HEK293 (cell line): ENCODE results near the gene NUCB1.
A peak's percentile ranks its signal among the peaks of the same experiment; 100 is the strongest.

Source experiments
- CTCF ChIA-PET: fragments of 350-600 bp; formaldehyde crosslinking; extraction: SDS; loops from one replicate; lab custom pipeline; 2021; ENCODE audit warnings: antibody characterized with exemption; lab: Yijun Ruan, JAX
- POLR2A ChIA-PET: fragments of 300-600 bp; formaldehyde crosslinking; extraction: SDS; loops from one replicate; lab custom pipeline; 2020; ENCODE audit warnings: antibody characterized with exemption, inconsistent platforms; lab: Yijun Ruan, JAX
- H3K27ac ChIP-seq: fragments of 200-500 bp; sonication (Bioruptor generic); 2 replicates; pipeline ENCODE4 v1.5.1; 2014; ENCODE audit warnings: low read depth, low read length, control low read depth, inconsistent platforms; ENCODE audit errors: extremely low read depth
- H3K36me3 ChIP-seq, 2 experiments: fragments of 200-500 bp in 1 of 2; sonication (Bioruptor generic) in 1 of 2; 1 replicate in 1 of 2; 2 replicates in 1 of 2; pipeline ENCODE4 v1.5.1; 2014 to 2017; ENCODE audit warnings: inconsistent platforms in 2 of 2, low read length in 2 of 2; ENCODE audit not compliant: control insufficient read depth in 2 of 2, insufficient read depth in 1 of 2
- H3K4me1 ChIP-seq: fragments of 200-500 bp; sonication (Bioruptor generic); 2 replicates; pipeline ENCODE4 v1.5.1; 2014; ENCODE audit warnings: mild to moderate bottlenecking, low read length, inconsistent platforms; ENCODE audit not compliant: control insufficient read depth, insufficient read depth
- H3K4me3 ChIP-seq: 2 replicates; pipeline ENCODE4 v1.5.1; 2011; ENCODE audit warnings: low read depth, mild to moderate bottlenecking, control low read depth, low read length, moderate library complexity
- H3K9me3 ChIP-seq: fragments of 200-500 bp; sonication (Bioruptor generic); 2 replicates; pipeline ENCODE4 v1.5.1; 2014; ENCODE audit warnings: low read depth, low read length, inconsistent platforms; ENCODE audit not compliant: control insufficient read depth, insufficient read depth
- CTCF ChIP-seq: fragments of 450-650 bp; formaldehyde crosslinking; IDR thresholded peaks from 2 replicates; pipeline ENCODE4 v1.5.1; 2016; ENCODE audit warnings: missing biosample characterization, missing genetic modification characterization
- GLI2 ChIP-seq: fragments of 450-650 bp; formaldehyde crosslinking; IDR thresholded peaks from 2 replicates; pipeline ENCODE4; 2017; ENCODE audit warnings: missing biosample characterization, missing genetic modification characterization, low read depth, borderline replicate concordance
- GLIS1 ChIP-seq: fragments of 450-650 bp; formaldehyde crosslinking; IDR thresholded peaks from 2 replicates; pipeline ENCODE4 v1.5.1; 2016; ENCODE audit warnings: missing biosample characterization, missing genetic modification characterization
- KLF8 ChIP-seq: fragments of 450-650 bp; formaldehyde crosslinking; IDR thresholded peaks from 2 replicates; pipeline ENCODE4 v1.5.1; 2016; ENCODE audit warnings: missing biosample characterization, missing genetic modification characterization
- PRDM2 ChIP-seq: fragments of 450-650 bp; formaldehyde crosslinking; IDR thresholded peaks from 2 replicates; pipeline ENCODE4 v1.5.1; 2016; ENCODE audit warnings: missing biosample characterization, missing genetic modification characterization, borderline replicate concordance
- PRDM6 ChIP-seq: fragments of 450-650 bp; formaldehyde crosslinking; IDR thresholded peaks from 2 replicates; pipeline ENCODE4 v1.5.1; 2017; ENCODE audit warnings: missing biosample characterization, missing genetic modification characterization
- SP7 ChIP-seq: fragments of 450-650 bp; formaldehyde crosslinking; IDR thresholded peaks from 2 replicates; pipeline ENCODE4 v1.5.1; 2016; ENCODE audit warnings: missing biosample characterization, missing genetic modification characterization
- TRIM28 ChIP-seq: IDR thresholded peaks from 2 replicates; pipeline ENCODE4 v1.6.1; 2011; ENCODE audit warnings: low read length, control low read depth, borderline replicate concordance
- WT1 ChIP-seq: fragments of 450-650 bp; formaldehyde crosslinking; IDR thresholded peaks from 2 replicates; pipeline ENCODE4 v1.5.1; 2016; ENCODE audit warnings: missing biosample characterization, missing genetic modification characterization
- ZBTB17 ChIP-seq: fragments of 450-650 bp; formaldehyde crosslinking; IDR thresholded peaks from 2 replicates; pipeline ENCODE4 v1.5.1; 2016; ENCODE audit warnings: missing biosample characterization, missing genetic modification characterization
- ZBTB20 ChIP-seq: fragments of 450-650 bp; formaldehyde crosslinking; IDR thresholded peaks from 2 replicates; pipeline ENCODE4 v1.5.1; 2016; ENCODE audit warnings: missing biosample characterization, missing genetic modification characterization
- ZNF223 ChIP-seq: fragments of 450-650 bp; formaldehyde crosslinking; IDR thresholded peaks from 2 replicates; pipeline ENCODE4 v1.5.1; 2016; ENCODE audit warnings: missing biosample characterization, missing genetic modification characterization
- ZNF280D ChIP-seq: fragments of 450-650 bp; formaldehyde crosslinking; IDR thresholded peaks from 2 replicates; pipeline ENCODE4 v1.5.1; 2016; ENCODE audit warnings: missing biosample characterization, missing genetic modification characterization
- ZNF366 ChIP-seq: fragments of 450-650 bp; formaldehyde crosslinking; conservative IDR thresholded peaks from 2 replicates; pipeline ENCODE4 v1.5.1; 2016; ENCODE audit warnings: missing biosample characterization, missing genetic modification characterization
- ZNF394 ChIP-seq: fragments of 450-650 bp; formaldehyde crosslinking; IDR thresholded peaks from 2 replicates; pipeline ENCODE4 v1.5.1; 2016; ENCODE audit warnings: missing biosample characterization, missing genetic modification characterization, mild to moderate bottlenecking, moderate library complexity, borderline replicate concordance
- ZNF404 ChIP-seq: fragments of 450-650 bp; formaldehyde crosslinking; IDR thresholded peaks from 2 replicates; pipeline ENCODE4 v1.5.1; 2017; ENCODE audit warnings: missing biosample characterization, missing genetic modification characterization
- ZNF449 ChIP-seq: fragments of 450-650 bp; formaldehyde crosslinking; IDR thresholded peaks from 2 replicates; pipeline ENCODE4 v1.5.1; 2017; ENCODE audit warnings: missing biosample characterization, mild to moderate bottlenecking, missing genetic modification characterization, moderate library complexity
- ZNF549 ChIP-seq: fragments of 450-650 bp; IDR thresholded peaks from 2 replicates; pipeline ENCODE4 v1.5.1; 2018; ENCODE audit warnings: missing biosample characterization, missing genetic modification characterization, mild to moderate bottlenecking, inconsistent platforms, moderate library complexity
- ZNF610 ChIP-seq: fragments of 450-650 bp; formaldehyde crosslinking; IDR thresholded peaks from 2 replicates; pipeline ENCODE4 v1.5.1; 2016; ENCODE audit warnings: missing biosample characterization, missing genetic modification characterization, borderline replicate concordance
- ZNF623 ChIP-seq: fragments of 450-650 bp; formaldehyde crosslinking; IDR thresholded peaks from 2 replicates; pipeline ENCODE4 v1.5.1; 2016; ENCODE audit warnings: missing biosample characterization, missing genetic modification characterization
- ZNF624 ChIP-seq: fragments of 450-650 bp; formaldehyde crosslinking; IDR thresholded peaks from 2 replicates; pipeline ENCODE4 v1.5.1; 2017; ENCODE audit warnings: missing biosample characterization, missing genetic modification characterization
- ZNF654 ChIP-seq: fragments of 450-650 bp; formaldehyde crosslinking; IDR thresholded peaks from 2 replicates; pipeline ENCODE4 v1.5.1; 2016; ENCODE audit warnings: low read depth, missing biosample characterization, missing genetic modification characterization

NUCB1 gene

GRCh38 chr19:48899781-48900476 lies at the start of gene NUCB1:
TSS of gene NUCB1 (plus strand) at chr19:48900312. CDS start at chr19:48900797, 485 bp downstream.
- no peaks in the 10 kb centered on the region for H3K4me1 ChIP-seq
- H3K4me3 ChIP-seq: peak within 1 kb of the TSS; percentile 54
- peaks cover 8 to 12% of the 10 kb centered on the region in 2 experiments; a peak in 2 of 3 replicates for H3K36me3 ChIP-seq
- ChIA-PET CTCF (interaction anchor here (0.6 to 1.5 kb wide), 7 partner anchors 33 to 112 kb away, joined by 3 to 5 read pairs (median 4); partner anchors contain the start of genes GYS1 and RUVBL2), POLR2A (interaction anchor here (0.6 to 2.9 kb wide), 16 partner anchors 19 to 281 kb away, joined by 3 to 30 read pairs (median 6); partner anchors contain the start of genes BAX, DHDH, FTL and GYS1)
- no peaks in the 10 kb centered on the region for H3K9me3 ChIP-seq
- peak within 1 kb of the TSS; percentile 62 for H3K27ac ChIP-seq
- TF ChIP-seq ZNF366: peak; percentile 89
- peak; percentile 36; the same call in 1 of the 2 replicates for TF ChIP-seq ZNF449 (tag by site-specific recombination)
- 0 out of 2 replicates have a peak, but pooled peaks have one; percentile 26 for TF ChIP-seq ZNF280D (tag by site-specific recombination)
- no peak for TF ChIP-seq PRDM6 (tag by site-specific recombination)
- TF ChIP-seq GLIS1 (tag by site-specific recombination): peak; percentile 67
- TF ChIP-seq ZBTB20: peak; percentile 75
- no peak for TF ChIP-seq GLI2
- TF ChIP-seq ZNF223 (tag by site-specific recombination): no peak
- TF ChIP-seq ZNF623 (tag by site-specific recombination): no peak
- peak; percentile 32; the same call in 1 of the 2 replicates for TF ChIP-seq ZNF394 (tag by site-specific recombination)
- peak; percentile 53; the same call in 1 of the 2 replicates for TF ChIP-seq KLF8
- TF ChIP-seq TRIM28: no peak
- peak; percentile 22; the same call in 1 of the 2 replicates for TF ChIP-seq CTCF (tag by site-specific recombination)
- TF ChIP-seq ZBTB17: peak; percentile 95
- 0 out of 2 replicates have a peak, but pooled peaks have one; percentile 31 for TF ChIP-seq WT1 (tag by site-specific recombination)
- no peak for TF ChIP-seq ZNF549 (tag by site-specific recombination)
- no peak for TF ChIP-seq PRDM2 (tag by site-specific recombination)
- TF ChIP-seq ZNF654 (tag by site-specific recombination): 0 out of 2 replicates have a peak, but pooled peaks have one; percentile 4
- peak; percentile 70; the same call in 1 of the 2 replicates for TF ChIP-seq ZNF610 (tag by site-specific recombination)
- TF ChIP-seq ZNF404: no peak
- TF ChIP-seq SP7: 0 out of 2 replicates have a peak, but pooled peaks have one; percentile 27
- no peak for TF ChIP-seq ZNF624 (tag by site-specific recombination)
